HG03432 (cell line): ENCODE data around the gene CACNA2D4.

ENCODE experiments used
- ATAC-seq: cut with Tn5 transposase; IDR thresholded peaks from one replicate; pipeline ENCODE4 v1.9.1; 2021; ENCODE audit warnings: mild to moderate bottlenecking, moderate library complexity; ENCODE audit not compliant: unreplicated experiment

The CACNA2D4 gene

GRCh38 chr12:1836241-1836803 is 82.1 kb downstream of the CACNA2D4 start:
- no peak for ATAC-seq

- ATAC-seq, result no peak
Observed at GRCh38 chr12:1835211-1836131, 83.0 kb downstream of the CACNA2D4 start.

- ATAC-seq, result no peak
Observed at GRCh38 chr12:1834186-1834925, 84.1 kb downstream of the CACNA2D4 start.

- no peak for ATAC-seq
Observed at GRCh38 chr12:1833596-1834028, 84.8 kb downstream of the CACNA2D4 start.

- ATAC-seq, result no peak
Observed at GRCh38 chr12:1832801-1833595, 85.5 kb downstream of the CACNA2D4 start.

- no peak for ATAC-seq
Observed at GRCh38 chr12:1830981-1831963, 87.2 kb downstream of the CACNA2D4 start.

GRCh38 chr12:1830401-1830845 is 88.0 kb downstream of the CACNA2D4 start:
- no peak for ATAC-seq

GRCh38 chr12:1829306-1829900 is 89.0 kb downstream of the CACNA2D4 start:
- ATAC-seq, result no peak

- no peak for ATAC-seq
Observed at GRCh38 chr12:1828856-1829255, 89.6 kb downstream of the CACNA2D4 start.

- no peak for ATAC-seq
Observed at GRCh38 chr12:1827826-1828805, 90.3 kb downstream of the CACNA2D4 start.

- ATAC-seq, result no peak
Observed at GRCh38 chr12:1826867-1827705, 91.4 kb downstream of the CACNA2D4 start.

- no peak for ATAC-seq
Observed at GRCh38 chr12:1826401-1826800, 92.1 kb downstream of the CACNA2D4 start.

GRCh38 chr12:1825382-1826102 is 92.9 kb downstream of the CACNA2D4 start:
- ATAC-seq, result no peak

- ATAC-seq, result no peak
Observed at GRCh38 chr12:1823237-1823636, 95.2 kb downstream of the CACNA2D4 start.

GRCh38 chr12:1822699-1823098 is 95.8 kb downstream of the CACNA2D4 start:
- ATAC-seq, result no peak

- ATAC-seq, result no peak
Observed at GRCh38 chr12:1821805-1822204, 96.6 kb downstream of the CACNA2D4 start.
